Measurements from ENCODE around the gene MYRIP.

MYRIP gene

DNA sequence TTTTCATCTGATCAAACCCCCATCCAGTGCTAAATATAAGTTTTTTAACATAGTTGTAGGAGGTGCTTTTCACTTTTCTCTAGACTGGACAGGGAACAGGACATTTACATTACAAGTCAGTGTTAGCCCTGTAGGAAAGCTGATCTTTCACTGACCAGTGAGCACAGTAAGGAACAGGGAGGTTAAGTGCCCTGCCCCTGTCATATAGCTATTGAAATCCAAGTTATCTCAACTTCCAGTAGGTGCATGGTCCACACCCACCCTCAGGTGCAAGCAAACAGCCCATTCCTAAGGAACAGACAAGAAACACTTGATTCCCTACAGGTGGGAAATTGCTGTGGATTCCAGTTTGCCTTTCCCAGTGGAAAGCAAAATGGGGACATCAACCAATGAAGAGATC is 421.0 kb downstream of the MYRIP start:
- no peaks in the 10 kb centered on the region for H3K9me3 Mint-ChIP-seq
- no peak overlapping the region for H3K27ac Mint-ChIP-seq
- H3K4me3 Mint-ChIP-seq = no peak overlapping the region
- H3K4me1 Mint-ChIP-seq = no peaks in the 10 kb centered on the region
- DNase-seq = no peak
- no peaks in the 10 kb centered on the region for H3K36me3 Mint-ChIP-seq
- H3K27me3 Mint-ChIP-seq = no peaks in the 10 kb centered on the region
- CTCF ChIA-PET = interaction anchor here (0.9 kb wide), 1 partner anchor 39 kb away, joined by 3 read pairs; no protein-coding TSS in a partner anchor

DNA sequence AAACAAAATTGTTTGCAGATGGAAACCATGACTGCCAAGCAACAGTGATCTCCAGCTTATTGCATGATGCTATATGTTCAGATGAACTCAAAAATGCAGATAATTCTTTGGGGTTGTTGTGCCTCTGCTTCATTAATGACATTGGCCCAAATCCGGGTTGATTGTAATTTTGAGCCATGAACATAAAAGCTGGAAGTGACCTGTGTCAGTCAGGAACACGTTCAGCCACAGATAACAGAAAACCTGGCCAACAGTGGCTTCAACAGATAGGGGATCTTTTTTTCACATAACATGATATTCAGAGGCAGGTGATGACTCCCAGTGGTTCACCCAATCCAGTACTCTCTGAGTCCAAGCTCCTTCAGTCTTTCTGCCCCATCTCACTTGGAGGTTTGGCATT is 423.2 kb downstream of the MYRIP start:
- Mint-ChIP-seq H3K9me3 (no peaks in the 10 kb centered on the region), H3K27me3 (no peaks in the 10 kb centered on the region), H3K27ac (no peak overlapping the region), H3K36me3 (no peaks in the 10 kb centered on the region), H3K4me3 (no peak overlapping the region), H3K4me1 (no peaks in the 10 kb centered on the region)
- CTCF ChIA-PET = interaction anchor here (1.1 to 1.4 kb wide), 2 partner anchors 41 to 85 kb away, joined by 3 read pairs; no protein-coding TSS in a partner anchor
- no peak for DNase-seq

DNA sequence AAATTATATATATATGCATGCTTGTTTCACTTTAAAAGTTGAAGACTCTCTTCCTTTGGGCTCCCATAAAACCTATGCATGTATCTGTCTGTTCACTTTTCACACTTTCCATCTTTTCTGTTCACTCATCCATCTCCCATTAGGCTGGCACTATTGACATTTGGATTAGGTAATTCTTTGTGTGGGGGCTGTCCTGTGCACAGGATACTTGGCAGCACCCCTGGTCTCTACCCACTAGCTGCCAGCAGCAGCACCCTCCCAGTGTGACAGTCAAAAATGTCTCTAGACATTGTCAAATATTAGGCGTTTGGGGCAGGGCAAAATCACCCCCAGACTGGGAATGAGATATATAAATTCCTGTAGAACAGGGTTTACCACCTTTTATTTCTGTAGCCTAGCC is 427.8 kb downstream of the MYRIP start:
- CTCF ChIA-PET = no interaction called here
- H3K9me3 Mint-ChIP-seq = no peaks in the 10 kb centered on the region
- H3K4me1 Mint-ChIP-seq = no peaks in the 10 kb centered on the region
- no peaks in the 10 kb centered on the region for H3K27me3 Mint-ChIP-seq
- no peak overlapping the region for H3K27ac Mint-ChIP-seq
- no peak for DNase-seq
- H3K36me3 Mint-ChIP-seq = no peaks in the 10 kb centered on the region
- H3K4me3 Mint-ChIP-seq = no peak overlapping the region

- no peaks in the 10 kb centered on the region for H3K9me3 Mint-ChIP-seq
- H3K27ac Mint-ChIP-seq = no peak overlapping the region
- DNase-seq = no peak
- H3K27me3 Mint-ChIP-seq = no peaks in the 10 kb centered on the region
- H3K4me3 Mint-ChIP-seq = no peak overlapping the region
- H3K4me1 Mint-ChIP-seq = no peaks in the 10 kb centered on the region
- CTCF ChIA-PET = no interaction called here
- no peaks in the 10 kb centered on the region for H3K36me3 Mint-ChIP-seq
Measured at GRCh38 chr3:40237889-40238571, 428.6 kb downstream of the MYRIP start.

DNA sequence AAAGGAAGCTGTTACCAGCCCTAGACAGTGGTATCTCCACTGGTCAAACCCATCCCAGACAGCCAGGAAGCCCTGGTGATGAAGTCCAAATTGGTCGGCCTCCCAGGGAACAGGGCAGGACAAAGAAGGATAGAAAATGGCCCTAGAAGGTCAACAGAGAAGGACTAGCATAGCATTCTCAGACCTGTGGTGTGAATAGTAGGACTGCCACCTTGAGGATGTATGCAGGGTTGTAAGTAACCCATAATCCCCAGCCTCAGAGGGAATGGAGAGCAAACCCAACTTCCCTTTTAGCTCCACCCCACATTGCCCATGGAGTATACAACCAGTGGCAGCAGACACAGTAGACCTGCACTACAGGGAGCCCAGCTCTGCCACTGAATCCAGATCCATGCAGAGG is 431.5 kb downstream of the MYRIP start:
- H3K4me1 Mint-ChIP-seq = no peaks in the 10 kb centered on the region
- no peak for DNase-seq
- no peaks in the 10 kb centered on the region for H3K27me3 Mint-ChIP-seq
- H3K9me3 Mint-ChIP-seq = no peaks in the 10 kb centered on the region
- H3K4me3 Mint-ChIP-seq = no peak overlapping the region
- CTCF ChIA-PET = interaction anchor here (1.0 to 1.3 kb wide), 2 partner anchors 18 to 22 kb away, joined by 3 read pairs; no protein-coding TSS in a partner anchor
- H3K27ac Mint-ChIP-seq = no peak overlapping the region
- no peaks in the 10 kb centered on the region for H3K36me3 Mint-ChIP-seq

GRCh38 chr3:40242216-40242615 is 432.8 kb downstream of the MYRIP start:
- CTCF ChIA-PET = no interaction called here

DNA sequence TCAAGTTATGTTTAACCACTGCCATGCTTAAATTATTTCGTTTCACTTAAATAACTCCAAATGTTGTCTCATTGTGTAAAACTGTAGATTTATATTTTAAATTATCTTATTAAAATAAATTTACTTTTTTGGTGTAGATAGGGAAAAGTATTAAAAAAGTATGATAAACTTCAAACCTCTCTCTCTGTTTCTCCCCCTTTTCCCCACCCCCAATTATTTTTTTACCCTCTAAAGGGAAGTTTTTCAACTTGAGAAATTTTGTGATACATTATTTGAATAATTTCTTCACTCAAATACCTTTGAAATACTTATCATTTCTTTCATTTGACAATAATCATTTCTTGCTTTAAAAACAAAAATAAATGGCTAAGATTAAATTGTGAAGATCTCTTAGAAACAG is 433.2 kb downstream of the MYRIP start:
- no peak for DNase-seq
- H3K4me1 Mint-ChIP-seq = no peaks in the 10 kb centered on the region
- no peaks in the 10 kb centered on the region for H3K36me3 Mint-ChIP-seq
- no peak overlapping the region for H3K4me3 Mint-ChIP-seq
- no peaks in the 10 kb centered on the region for H3K9me3 Mint-ChIP-seq
- no peak overlapping the region for H3K27ac Mint-ChIP-seq
- CTCF ChIA-PET = no interaction called here
- H3K27me3 Mint-ChIP-seq = no peaks in the 10 kb centered on the region

More at GRCh38 chr3:40242216-40242615, 432.8 kb downstream of the MYRIP start:
- Mint-ChIP-seq H3K9me3 (no peaks in the 10 kb centered on the region), H3K27me3 (no peaks in the 10 kb centered on the region), H3K36me3 (no peaks in the 10 kb centered on the region), H3K4me1 (no peaks in the 10 kb centered on the region), H3K4me3 (no peak overlapping the region), H3K27ac (no peak overlapping the region)
- no peak for DNase-seq

- no peaks in the 10 kb centered on the region for H3K9me3 Mint-ChIP-seq
- DNase-seq = no peak
- no peaks in the 10 kb centered on the region for H3K27me3 Mint-ChIP-seq
- CTCF ChIA-PET = no interaction called here
- no peaks in the 10 kb centered on the region for H3K36me3 Mint-ChIP-seq
- H3K4me3 Mint-ChIP-seq = no peak overlapping the region
- H3K27ac Mint-ChIP-seq = no peak overlapping the region
- H3K4me1 Mint-ChIP-seq = no peaks in the 10 kb centered on the region
Measured at GRCh38 chr3:40243056-40243455, 433.6 kb downstream of the MYRIP start.

DNA sequence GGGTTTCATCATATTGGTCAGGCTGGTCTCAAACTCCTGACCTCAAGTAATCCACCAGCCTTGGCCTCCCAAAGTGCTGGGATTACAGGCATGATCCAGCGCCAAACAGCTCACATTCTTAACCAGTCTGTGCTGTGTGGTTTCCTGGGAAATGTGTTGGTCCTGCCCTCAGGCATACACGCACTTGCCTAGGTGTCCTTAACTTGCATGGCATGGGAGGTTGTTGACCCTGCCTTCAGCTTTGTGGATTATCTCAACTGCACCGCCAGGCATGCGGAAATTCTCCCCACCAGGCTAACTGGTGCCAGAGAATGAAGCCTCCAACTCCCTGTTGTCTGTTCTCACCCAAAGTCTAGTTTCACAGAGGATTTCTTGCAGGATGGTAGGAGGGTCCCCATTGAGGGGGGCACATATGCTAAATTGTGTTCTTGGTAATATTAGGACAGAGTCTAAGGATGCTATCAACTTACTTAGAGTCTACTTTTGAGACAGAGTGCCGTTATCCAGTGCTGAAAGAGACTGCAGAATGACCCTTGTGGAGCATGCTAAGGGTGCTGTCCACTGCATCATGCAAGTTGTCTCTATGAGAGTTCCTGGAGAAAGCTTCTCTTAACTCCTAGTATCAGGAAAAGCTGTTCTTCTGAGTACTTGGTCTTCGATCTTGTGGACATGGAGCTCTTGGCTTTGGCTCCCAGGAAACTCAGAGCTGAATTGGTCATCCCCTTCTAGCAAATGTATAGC is 438.5 kb downstream of the MYRIP start:
- H3K9me3 Mint-ChIP-seq = no peaks in the 10 kb centered on the region
- H3K27ac Mint-ChIP-seq = no peak overlapping the region
- H3K27me3 Mint-ChIP-seq = no peaks in the 10 kb centered on the region
- no peak overlapping the region for H3K4me3 Mint-ChIP-seq
- no peak for DNase-seq
- no peaks in the 10 kb centered on the region for H3K4me1 Mint-ChIP-seq
- H3K36me3 Mint-ChIP-seq = no peaks in the 10 kb centered on the region
- CTCF ChIA-PET = no interaction called here

DNA sequence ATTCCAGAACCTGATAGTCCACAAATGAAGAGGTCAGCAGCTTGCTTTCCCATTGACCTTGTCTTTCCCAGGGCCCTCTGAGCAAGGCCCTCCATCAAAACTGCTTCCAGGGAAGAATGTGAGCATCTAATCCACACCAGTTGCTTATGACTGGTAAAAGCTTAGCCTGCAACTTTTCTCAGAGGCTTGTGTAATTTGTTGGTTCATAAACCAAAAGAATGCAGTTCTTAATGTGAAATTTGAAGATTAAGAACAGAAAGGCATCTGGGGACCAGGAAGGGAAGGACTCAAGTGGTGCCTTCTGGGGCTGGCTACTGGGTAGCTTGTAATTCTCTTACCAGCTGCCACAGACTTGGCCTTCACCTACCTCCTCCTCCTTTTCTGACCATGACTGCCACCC is 439.2 kb downstream of the MYRIP start:
- no peaks in the 10 kb centered on the region for H3K27me3 Mint-ChIP-seq
- H3K9me3 Mint-ChIP-seq = no peaks in the 10 kb centered on the region
- H3K4me3 Mint-ChIP-seq = no peak overlapping the region
- no peaks in the 10 kb centered on the region for H3K4me1 Mint-ChIP-seq
- H3K36me3 Mint-ChIP-seq = no peaks in the 10 kb centered on the region
- no peak for DNase-seq
- H3K27ac Mint-ChIP-seq = no peak overlapping the region
- CTCF ChIA-PET = no interaction called here

DNA sequence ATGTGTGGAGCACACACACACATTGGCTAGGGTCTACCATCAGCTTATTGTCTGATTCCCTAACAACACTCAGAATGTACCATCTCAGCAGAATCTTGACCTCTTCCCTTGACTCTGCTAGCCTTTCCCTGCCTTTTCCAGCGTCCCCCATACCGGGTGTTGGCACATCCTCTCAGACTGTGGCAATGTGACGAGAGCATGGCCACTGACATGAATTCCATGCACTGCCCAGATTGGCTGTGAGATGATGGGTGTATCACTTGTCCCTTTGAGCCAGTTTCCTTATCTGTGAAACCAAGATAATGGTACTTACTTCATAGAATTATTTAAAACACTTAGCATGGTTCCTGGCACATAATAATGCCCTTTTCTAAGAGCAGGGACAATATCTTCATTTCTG is 439.8 kb downstream of the MYRIP start:
- CTCF ChIA-PET = no interaction called here

GRCh38 chr3:40254491-40254890 is 445.1 kb downstream of the MYRIP start:
- CTCF ChIA-PET = no interaction called here
- H3K9me3 Mint-ChIP-seq = no peaks in the 10 kb centered on the region
- H3K27ac Mint-ChIP-seq = no peak overlapping the region
- no peaks in the 10 kb centered on the region for H3K27me3 Mint-ChIP-seq
- H3K4me1 Mint-ChIP-seq = no peaks in the 10 kb centered on the region
- no peak overlapping the region for H3K4me3 Mint-ChIP-seq
- H3K36me3 Mint-ChIP-seq = no peaks in the 10 kb centered on the region
- no peak for DNase-seq

More for the DNA sequence above, 439.8 kb downstream of the MYRIP start:
- Mint-ChIP-seq H3K9me3 (no peaks in the 10 kb centered on the region), H3K36me3 (no peaks in the 10 kb centered on the region), H3K27me3 (no peaks in the 10 kb centered on the region), H3K27ac (no peak overlapping the region), H3K4me3 (no peak overlapping the region), H3K4me1 (no peaks in the 10 kb centered on the region)
- no peak for DNase-seq

DNA sequence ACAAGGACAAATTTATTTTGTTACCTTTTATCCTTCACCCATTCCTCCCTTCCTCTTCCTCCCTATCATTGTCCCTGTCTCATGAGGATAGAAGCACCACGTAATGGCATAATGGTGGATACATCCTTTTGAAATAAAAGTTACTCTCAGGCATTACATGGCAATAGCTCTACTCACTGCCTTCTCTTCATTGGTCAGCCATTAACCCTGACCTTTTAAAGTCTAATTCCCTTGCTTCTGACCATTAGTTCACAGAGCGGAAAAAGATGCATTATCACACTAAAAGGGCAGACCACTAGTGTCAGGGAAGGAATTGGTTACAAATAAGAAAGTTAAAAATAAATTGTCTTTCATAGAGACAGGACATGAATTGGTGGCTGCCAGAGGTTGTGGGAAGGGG is 445.5 kb downstream of the MYRIP start:
- CTCF ChIA-PET = no interaction called here
- H3K27me3 Mint-ChIP-seq = no peaks in the 10 kb centered on the region
- H3K27ac Mint-ChIP-seq = no peak overlapping the region
- H3K9me3 Mint-ChIP-seq = no peaks in the 10 kb centered on the region
- DNase-seq = no peak
- H3K4me3 Mint-ChIP-seq = no peak overlapping the region
- no peaks in the 10 kb centered on the region for H3K4me1 Mint-ChIP-seq
- H3K36me3 Mint-ChIP-seq = no peaks in the 10 kb centered on the region

GRCh38 chr3:40255532-40255931 is 446.1 kb downstream of the MYRIP start:
- CTCF ChIA-PET = no interaction called here
- H3K4me3 Mint-ChIP-seq = no peak overlapping the region
- DNase-seq = no peak
- H3K27ac Mint-ChIP-seq = no peak overlapping the region
- no peaks in the 10 kb centered on the region for H3K4me1 Mint-ChIP-seq
- H3K36me3 Mint-ChIP-seq = no peaks in the 10 kb centered on the region
- H3K9me3 Mint-ChIP-seq = no peaks in the 10 kb centered on the region
- no peaks in the 10 kb centered on the region for H3K27me3 Mint-ChIP-seq

GRCh38 chr3:40258064-40258463 is 448.7 kb downstream of the MYRIP start:
- no peaks in the 10 kb centered on the region for H3K9me3 Mint-ChIP-seq
- no peak for DNase-seq
- no peak overlapping the region for H3K4me3 Mint-ChIP-seq
- CTCF ChIA-PET = no interaction called here
- no peaks in the 10 kb centered on the region for H3K4me1 Mint-ChIP-seq
- H3K36me3 Mint-ChIP-seq = no peaks in the 10 kb centered on the region
- H3K27me3 Mint-ChIP-seq = no peaks in the 10 kb centered on the region
- H3K27ac Mint-ChIP-seq = no peak overlapping the region

Measured in activated naive CD4-positive, alpha-beta T cell treated with anti-CD3 and anti-CD28 coated beads, Interleukin-2, amount 10 ng/mL, durations not matched to agents 7 days and 5 days (primary cell).